Aortic smooth muscle cell (primary cell): ENCODE results near the gene GPBP1L1. TPM values are rescaled to one million over a fixed set of nuclear protein-coding genes. Genes with fewer than 3 reads are reported as not detected.

Experiments used
- total RNA-seq: library from RNA; depleted of rRNA; stranded (reverse); fragments of >200 nt; gene quantifications from 2 replicates; pipeline ENCODE4 v1.2.3, GENCODE V29; 2014

Gene GPBP1L1, protein sequence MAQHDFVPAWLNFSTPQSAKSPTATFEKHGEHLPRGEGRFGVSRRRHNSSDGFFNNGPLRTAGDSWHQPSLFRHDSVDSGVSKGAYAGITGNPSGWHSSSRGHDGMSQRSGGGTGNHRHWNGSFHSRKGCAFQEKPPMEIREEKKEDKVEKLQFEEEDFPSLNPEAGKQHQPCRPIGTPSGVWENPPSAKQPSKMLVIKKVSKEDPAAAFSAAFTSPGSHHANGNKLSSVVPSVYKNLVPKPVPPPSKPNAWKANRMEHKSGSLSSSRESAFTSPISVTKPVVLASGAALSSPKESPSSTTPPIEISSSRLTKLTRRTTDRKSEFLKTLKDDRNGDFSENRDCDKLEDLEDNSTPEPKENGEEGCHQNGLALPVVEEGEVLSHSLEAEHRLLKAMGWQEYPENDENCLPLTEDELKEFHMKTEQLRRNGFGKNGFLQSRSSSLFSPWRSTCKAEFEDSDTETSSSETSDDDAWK
- total RNA-seq = 87.2 and 89.6 TPM in 2 replicates

GRCh38 chr1:45686288-45687013 is at the start of gene GPBP1L1:
TSS of gene GPBP1L1 (minus strand) at chr1:45686533. CDS start at chr1:45659087, 27,446 bp downstream.

GRCh38 chr1:45687754-45688740 is 1.7 kb upstream of the GPBP1L1 start, which contains the start of gene TMEM69:
TSS of gene TMEM69 (plus strand) at chr1:45688181. CDS start at chr1:45691069, 2,888 bp downstream.

GRCh38 chr1:45623972-45624371 is 62.4 kb downstream of the GPBP1L1 start, which contains the start of gene CCDC17:
TSS of gene CCDC17 (minus strand) at chr1:45624054. CDS start at chr1:45623909, 145 bp downstream.

GRCh38 chr1:45583666-45584350 is 102.5 kb downstream of the GPBP1L1 start, which contains the start of gene NASP:
TSS of gene NASP (plus strand) at chr1:45584041. CDS start at chr1:45584147, 106 bp downstream.

Other genes starting within 250 kb of the GPBP1L1 start
- 1.6 and 2.9 TPM in 2 replicates for gene TESK2, start 195.4 kb downstream of the GPBP1L1 start, total RNA-seq
- 0.53 and 0.56 TPM in 2 replicates for gene CCDC163, start 186.5 kb downstream of the GPBP1L1 start, total RNA-seq
- gene MMACHC, start 186.2 kb downstream of the GPBP1L1 start, total RNA-seq = 1.7 and 1.8 TPM in 2 replicates
- gene PRDX1, start 164.6 kb downstream of the GPBP1L1 start, total RNA-seq = 559 and 636 TPM in 2 replicates
- gene AKR1A1, start 135.7 kb downstream of the GPBP1L1 start, total RNA-seq = 174 and 209 TPM in 2 replicates
- 33.4 and 51.8 TPM in 2 replicates for gene NASP, start 102.5 kb downstream of the GPBP1L1 start, total RNA-seq
- gene CCDC17, start 62.5 kb downstream of the GPBP1L1 start, total RNA-seq = 0.53 and 0.75 TPM in 2 replicates
- gene TMEM69, start 1.6 kb upstream of the GPBP1L1 start, total RNA-seq = 12.2 and 13.1 TPM in 2 replicates
- 14.6 and 15.3 TPM in 2 replicates for gene IPP, start 64.1 kb upstream of the GPBP1L1 start, total RNA-seq
- 19.9 and 21.0 TPM in 2 replicates for gene MAST2, start 117.1 kb upstream of the GPBP1L1 start, total RNA-seq